Stomach (tissue), 9 donors: Measurements from ENCODE around the gene JAK1. TPM values are rescaled to one million over a fixed set of nuclear protein-coding genes. Genes with fewer than 3 reads are reported as not detected.

Experiments used
- DNase-seq, 2 donors: peaks; one replicate each; pipeline versions ENCODE4 v3.0.0 to v3.0.0-alpha.2; 2013 to 2019
- H3K27ac ChIP-seq, 5 donors: fragments of 200-600 bp in 4 of 5; sonication (generic) in 4 of 5; one replicate each; pipeline ENCODE4 v1.5.1; 2013 to 2019; ENCODE audit warnings: mild to moderate bottlenecking in 1 of 5, moderate library complexity in 1 of 5
- H3K27me3 ChIP-seq, 3 donors: fragments of 200-600 bp; sonication (generic); one replicate each; pipeline ENCODE4 v1.5.1; 2017 to 2019; ENCODE audit warnings: mixed run types in 1 of 3
- H3K36me3 ChIP-seq, 4 donors: fragments of 200-600 bp; sonication (generic); 1 replicate in 3 of 4; 2 replicates in 1 of 4; pipeline ENCODE4 v1.5.1; 2016 to 2019
- H3K4me1 ChIP-seq, 4 donors: fragments of 200-600 bp; sonication (generic); one replicate each; pipeline ENCODE4 v1.5.1; 2016 to 2019
- H3K4me3 ChIP-seq, 4 donors: fragments of 200-600 bp; sonication (generic) in 3 of 4; one replicate each; pipeline ENCODE4 v1.5.1; 2016 to 2019; ENCODE audit warnings: mild to moderate bottlenecking in 1 of 4
- H3K9me3 ChIP-seq, 4 donors: fragments of 200-600 bp; sonication (generic); one replicate each; pipeline ENCODE4 v1.5.1; 2016 to 2019
- EP300 ChIP-seq: sonication (generic); formaldehyde crosslinking; IDR thresholded peaks from one replicate; pipeline ENCODE4 v1.6.1; 2017; ENCODE audit warnings: antibody characterized with exemption
- POLR2A ChIP-seq, 4 donors: fragments of 450-650 bp; IDR thresholded peaks; one replicate each; pipeline ENCODE4 v1.6.1; 2016; ENCODE audit warnings: antibody characterized with exemption in 4 of 4, control low read depth in 2 of 4, mild to moderate bottlenecking in 1 of 4, moderate library complexity in 1 of 4
- POLR2AphosphoS5 ChIP-seq, 3 donors: sonication (generic); formaldehyde crosslinking; IDR thresholded peaks; one replicate each; pipeline ENCODE4 v1.6.1; 2016; ENCODE audit warnings: antibody characterized with exemption in 3 of 3
- WGBS, 5 donors: extraction: QIAGEN DNeasy Blood & Tissue Kit in 3 of 5; methylation state at CpG; one replicate each; pipeline versions ENCODE4 v1.1.5 to v1.1.7; 2013 to 2018; 5-methylcytosine and 5-hydroxymethylcytosine counted together
- intact Hi-C: fragments of 100-400 bp; cut with DNase I; formaldehyde crosslinking; loops from one replicate; pipeline ENCODE4 v1.15.1; 2023; ENCODE audit warnings: low total_unique reads
- polyA plus RNA-seq, 3 donors: library from polyadenylated mRNA; stranded (reverse); fragments of 200-250 nt; gene quantifications; one replicate each; pipeline ENCODE4 v1.2.3, GENCODE V29; 2013
- total RNA-seq, 5 donors: library from RNA; depleted of rRNA; stranded (reverse); fragments of >200 nt; gene quantifications; one replicate each; pipeline versions ENCODE4 v1.1.0 to v1.2.3, GENCODE V29; 2014 to 2016
- TF ChIP-seq, protein P1 (sequence below), 7 experiments: fragments of 450-650 bp in 4 of 7; fragments of 200-600 bp in 3 of 7; sonication (generic) in 3 of 7; IDR thresholded peaks; one replicate each; pipeline ENCODE4 v1.5.1; 2016 to 2019; ENCODE audit warnings: antibody characterized with exemption in 7 of 7, control low read depth in 2 of 7, mild to moderate bottlenecking in 1 of 7
- donor health status: healthy with polysubstance abuse.
- donor health status: Bipolar disorder and iron deficiency.
- donor health status: healthy.

Gene JAK1
- total and polyA plus RNA-seq, 8 donors = 21.3 to 149 (median 77.7) TPM

DNA sequence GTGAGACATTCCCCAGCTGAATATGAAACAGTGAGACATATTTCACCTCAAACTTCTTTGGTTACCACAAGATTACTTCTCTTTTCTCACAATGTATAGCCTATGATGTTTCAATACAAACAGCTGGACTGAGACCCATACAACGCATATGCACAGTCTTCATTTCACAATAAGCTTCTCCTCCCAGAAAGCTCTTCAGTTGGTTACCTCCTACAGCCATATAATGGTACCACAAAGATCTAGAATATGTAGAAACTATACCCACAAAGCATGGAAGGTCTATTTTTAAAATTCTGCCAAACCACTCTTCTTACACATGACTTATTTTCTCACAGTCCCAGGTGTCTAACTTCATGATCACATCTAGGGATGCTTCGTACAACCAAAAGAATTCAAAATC lies 70.8 kb downstream of the JAK1 start:
- no peak overlapping the region for H3K27ac ChIP-seq

DNA sequence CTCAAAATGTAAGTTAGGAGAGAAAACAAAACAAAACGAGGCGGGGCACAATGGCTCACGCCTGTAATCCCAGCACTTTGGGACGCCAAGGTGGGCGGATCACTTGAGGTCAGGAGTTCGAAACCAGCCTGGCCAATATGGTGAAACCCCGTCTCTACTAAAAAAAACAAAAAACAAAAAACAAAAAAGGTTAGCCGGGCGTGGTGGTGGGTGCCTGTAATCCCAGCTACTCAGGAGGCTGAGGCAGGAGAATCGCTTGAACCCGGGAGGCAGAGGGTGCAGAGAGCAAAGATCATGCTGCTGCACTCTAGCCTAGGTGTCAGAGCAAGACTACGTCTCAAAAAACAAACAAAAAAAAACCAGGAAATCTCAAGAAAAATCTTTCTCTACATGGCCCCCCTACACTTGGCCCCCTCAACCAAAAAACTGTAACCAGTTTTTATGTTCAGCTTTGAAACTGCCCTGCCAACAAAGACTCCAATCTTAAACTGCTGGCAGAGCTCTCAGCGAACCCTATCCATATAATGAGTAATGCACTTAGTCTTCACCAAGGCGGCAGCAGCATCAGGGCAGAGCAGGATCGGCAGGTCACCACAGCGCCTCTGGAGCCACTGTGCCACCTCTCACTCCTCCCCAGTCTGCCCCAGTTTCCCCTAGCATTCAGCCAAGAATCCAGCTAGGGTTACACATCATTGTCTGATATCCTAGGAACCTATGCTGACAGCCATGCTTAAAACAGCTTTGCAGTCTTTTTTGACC lies 71.7 kb downstream of the JAK1 start:
- DNase-seq = no peak
- H3K4me3 ChIP-seq = no peak overlapping the region
- H3K36me3 ChIP-seq = no peaks in the 10 kb centered on the region
- H3K9me3 ChIP-seq = no peaks in the 10 kb centered on the region
- no peak overlapping the region for H3K27ac ChIP-seq
- WGBS, 5 donors = 85 to 93% (median 89%) methylated on average over 15 to 16 of the region's 16 CpGs
- intact Hi-C loops = no loop called here
- no peaks in the 10 kb centered on the region for H3K27me3 ChIP-seq
- no peak for TF ChIP-seq POLR2AphosphoS5 (IDR thresholded peaks at IDR 0.05)
- no peak for TF ChIP-seq EP300
- no peak for TF ChIP-seq POLR2A (IDR thresholded peaks at IDR 0.05)
- TF ChIP-seq, protein P1, sequence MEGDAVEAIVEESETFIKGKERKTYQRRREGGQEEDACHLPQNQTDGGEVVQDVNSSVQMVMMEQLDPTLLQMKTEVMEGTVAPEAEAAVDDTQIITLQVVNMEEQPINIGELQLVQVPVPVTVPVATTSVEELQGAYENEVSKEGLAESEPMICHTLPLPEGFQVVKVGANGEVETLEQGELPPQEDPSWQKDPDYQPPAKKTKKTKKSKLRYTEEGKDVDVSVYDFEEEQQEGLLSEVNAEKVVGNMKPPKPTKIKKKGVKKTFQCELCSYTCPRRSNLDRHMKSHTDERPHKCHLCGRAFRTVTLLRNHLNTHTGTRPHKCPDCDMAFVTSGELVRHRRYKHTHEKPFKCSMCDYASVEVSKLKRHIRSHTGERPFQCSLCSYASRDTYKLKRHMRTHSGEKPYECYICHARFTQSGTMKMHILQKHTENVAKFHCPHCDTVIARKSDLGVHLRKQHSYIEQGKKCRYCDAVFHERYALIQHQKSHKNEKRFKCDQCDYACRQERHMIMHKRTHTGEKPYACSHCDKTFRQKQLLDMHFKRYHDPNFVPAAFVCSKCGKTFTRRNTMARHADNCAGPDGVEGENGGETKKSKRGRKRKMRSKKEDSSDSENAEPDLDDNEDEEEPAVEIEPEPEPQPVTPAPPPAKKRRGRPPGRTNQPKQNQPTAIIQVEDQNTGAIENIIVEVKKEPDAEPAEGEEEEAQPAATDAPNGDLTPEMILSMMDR (IDR thresholded peaks at IDR 0.05) = no peak
- H3K4me1 ChIP-seq = peaks cover 40 to 97% (median 63%) of the 10 kb centered on the region in 4 donors

More for the DNA sequence above, 70.8 kb downstream of the JAK1 start:
- TF ChIP-seq POLR2AphosphoS5 (IDR thresholded peaks at IDR 0.05) (no peak), EP300 (no peak), POLR2A (IDR thresholded peaks at IDR 0.05) (no peak)
- TF ChIP-seq, protein P1 (IDR thresholded peaks at IDR 0.05) = no peak
- no peak overlapping the region for H3K4me3 ChIP-seq
- no peak for DNase-seq
- H3K9me3 ChIP-seq = no peaks in the 10 kb centered on the region
- intact Hi-C loops = no loop called here
- peaks cover 47 to 98% (median 64%) of the 10 kb centered on the region in 4 donors for H3K4me1 ChIP-seq
- no peaks in the 10 kb centered on the region for H3K36me3 ChIP-seq
- H3K27me3 ChIP-seq = no peaks in the 10 kb centered on the region
- 80 to 93% (median 88%) methylated on average over 2 of the region's 2 CpGs for WGBS, 5 donors

DNA sequence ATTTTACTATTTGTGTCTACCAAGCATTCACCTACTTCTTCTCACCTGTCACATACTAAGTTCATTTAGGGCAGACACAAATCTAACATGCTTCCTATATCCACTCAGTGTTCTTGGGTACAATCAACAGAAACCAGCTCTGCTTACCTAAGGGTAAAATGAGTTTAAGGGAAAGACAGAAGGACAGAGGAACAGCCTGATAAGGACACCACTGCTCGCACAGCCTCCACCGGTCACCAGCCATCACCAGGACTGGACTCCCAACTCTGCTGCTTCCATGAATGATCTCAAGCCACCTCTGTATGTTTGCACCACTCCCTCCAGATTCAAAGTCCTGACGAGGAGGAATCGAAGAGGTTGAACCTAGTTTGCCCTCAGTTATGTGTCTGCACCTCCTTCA lies 72.4 kb downstream of the JAK1 start:
- 81 to 92% (median 90%) methylated on average over 4 of the region's 4 CpGs for WGBS, 5 donors
- intact Hi-C loops = no loop called here
- no peak for DNase-seq
- Histone ChIP-seq H3K9me3 (no peaks in the 10 kb centered on the region), H3K4me1 (peaks cover 40 to 97% (median 64%) of the 10 kb centered on the region in 4 donors), H3K27ac (no peak overlapping the region), H3K4me3 (no peak overlapping the region), H3K36me3 (no peaks in the 10 kb centered on the region), H3K27me3 (no peaks in the 10 kb centered on the region)
- TF ChIP-seq POLR2A (IDR thresholded peaks at IDR 0.05) (no peak), POLR2AphosphoS5 (IDR thresholded peaks at IDR 0.05) (no peak), EP300 (no peak)
- TF ChIP-seq, protein P1 (IDR thresholded peaks at IDR 0.05) = no peak

DNA sequence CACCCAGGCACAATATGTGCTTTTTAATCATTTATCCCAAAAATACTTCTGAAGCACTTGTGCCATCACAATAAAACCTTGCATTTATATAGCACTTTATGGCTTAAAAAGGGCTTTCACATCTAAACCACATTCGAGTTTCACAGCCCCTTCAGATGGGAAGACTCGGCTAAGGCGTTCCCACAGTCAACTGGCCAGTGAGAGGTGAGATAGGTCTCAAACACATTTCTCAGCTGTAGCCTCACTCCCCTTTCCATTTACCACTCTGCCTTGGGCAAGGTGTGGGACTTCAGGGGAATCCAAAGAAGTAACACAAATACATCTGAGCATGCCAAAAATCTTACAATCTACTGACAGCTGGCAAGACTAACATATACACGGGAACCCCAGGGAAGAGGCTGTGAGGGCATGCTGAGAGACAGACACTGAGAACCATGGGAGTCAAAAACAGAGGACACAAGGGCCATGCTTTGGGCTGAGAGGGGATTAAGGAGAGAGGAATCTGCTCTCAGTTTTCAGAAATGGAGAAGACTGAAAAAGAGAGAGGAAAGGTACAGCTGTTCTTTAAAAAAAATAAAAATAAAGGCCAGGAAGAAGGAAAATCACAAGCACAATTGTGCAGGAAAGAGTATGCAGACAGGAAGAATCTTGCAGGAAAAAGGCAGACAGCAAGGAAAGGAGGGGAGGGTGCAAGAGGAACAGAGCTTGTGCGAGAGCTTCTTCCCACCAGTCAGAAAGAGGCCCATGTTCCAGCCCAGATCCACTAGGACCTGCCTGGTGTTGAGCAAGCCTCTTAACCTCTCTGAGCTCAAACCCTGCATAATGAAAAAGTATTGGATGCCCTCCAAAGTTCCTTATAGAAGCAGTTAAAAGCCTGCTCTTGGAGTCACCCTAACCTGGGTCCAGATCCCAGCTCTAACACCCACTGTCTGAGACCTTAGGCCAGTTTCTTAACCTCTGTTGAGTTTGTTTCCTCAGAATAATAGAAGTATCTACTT lies 73.5 kb downstream of the JAK1 start:
- no peaks in the 10 kb centered on the region for H3K27me3 ChIP-seq
- H3K36me3 ChIP-seq = no peaks in the 10 kb centered on the region
- no peak for TF ChIP-seq EP300
- H3K27ac ChIP-seq = peak overlapping the region in 1 of 5 donors; percentile 19
- H3K4me3 ChIP-seq = no peak overlapping the region
- intact Hi-C loops = no loop called here
- peaks cover 31 to 93% (median 59%) of the 10 kb centered on the region in 4 donors for H3K4me1 ChIP-seq
- no peak for DNase-seq
- WGBS, 5 donors = 64 to 68% (median 67%) methylated on average over 5 of the region's 5 CpGs
- no peaks in the 10 kb centered on the region for H3K9me3 ChIP-seq
